A673 (cell line): ENCODE measurements around the gene SPATA13. TPM values are rescaled to one million over a fixed set of nuclear protein-coding genes. Genes with fewer than 3 reads are reported as not detected.
A peak's percentile ranks its signal among the peaks of the same experiment; 100 is the strongest.

Experiments
- BruUV-seq: library from RNA; stranded (reverse); fragments of 400-500 nt; replicated peaks from 2 replicates; lab custom pipeline; 2021; lab: Mats Ljungman, UMichigan
- CTCF ChIA-PET: fragments of 300-600 bp; sonication (Branson Sonifier 250); formaldehyde crosslinking; loops from one replicate; lab custom pipeline; 2022; ENCODE audit warnings: antibody characterized with exemption; lab: Charles Lee
- POLR2A ChIA-PET: fragments of 300-600 bp; sonication (Branson Sonifier 250); formaldehyde crosslinking; loops from one replicate; lab custom pipeline; 2022; ENCODE audit warnings: antibody characterized with exemption; ENCODE audit not compliant: low non-redundant PET; lab: Charles Lee
- DNase-seq: peaks from one replicate; pipeline ENCODE4 v3.0.0-alpha.2; 2015; ENCODE audit warnings: low spot score
- H3K27ac ChIP-seq: fragments of 200-600 bp; sonication (generic); 2 replicates; pipeline ENCODE4 v1.5.1; 2016; ENCODE audit warnings: mixed run types, low read depth, mild to moderate bottlenecking, mixed read lengths, antibody characterized with exemption, low read length; ENCODE audit not compliant: poor library complexity, severe bottlenecking
- H3K27me3 ChIP-seq: fragments of 200-600 bp; sonication (generic); replicated peaks from 2 replicates; pipeline ENCODE4 v1.6.1; 2017; ENCODE audit warnings: mixed run types, low read depth, mild to moderate bottlenecking, mixed read lengths, antibody characterized with exemption, low read length; ENCODE audit not compliant: insufficient read depth, poor library complexity
- H3K36me3 ChIP-seq: fragments of 200-600 bp; sonication (generic); 2 replicates; pipeline ENCODE4 v1.6.1; 2016; ENCODE audit warnings: mixed run types, mild to moderate bottlenecking, mixed read lengths, antibody characterized with exemption, low read length; ENCODE audit not compliant: insufficient read depth, poor library complexity, severe bottlenecking
- H3K4me1 ChIP-seq: fragments of 200-600 bp; sonication (generic); 2 replicates; pipeline ENCODE4 v1.6.1; 2017; ENCODE audit warnings: mixed run types, mild to moderate bottlenecking, mixed read lengths, antibody characterized with exemption, low read length; ENCODE audit not compliant: insufficient read depth, poor library complexity, severe bottlenecking
- H3K4me3 ChIP-seq: fragments of 200-600 bp; sonication (generic); 2 replicates; pipeline ENCODE4 v1.5.1; 2016; ENCODE audit warnings: low read depth, mixed run types, mild to moderate bottlenecking, mixed read lengths, low read length; ENCODE audit not compliant: poor library complexity, severe bottlenecking
- H3K9me3 ChIP-seq: fragments of 200-600 bp; sonication (generic); 2 replicates; pipeline ENCODE4 v1.6.1; 2016; ENCODE audit warnings: mixed run types, low read depth, mild to moderate bottlenecking, mixed read lengths, antibody characterized with exemption, low read length; ENCODE audit not compliant: poor library complexity, severe bottlenecking
- EZH2 ChIP-seq: fragments of 200-600 bp; sonication (generic); IDR thresholded peaks from 2 replicates; pipeline ENCODE4 v1.6.1; 2017; ENCODE audit warnings: borderline replicate concordance, low read depth, mild to moderate bottlenecking, mixed read lengths, antibody characterized with exemption, low read length; ENCODE audit not compliant: poor library complexity, severe bottlenecking
- intact Hi-C: fragments of 100-400 bp; cut with micrococcal nuclease; formaldehyde crosslinking; loops from one replicate; pipeline ENCODE4 v1.10.0; 2022; ENCODE audit not compliant: unreplicated experiment
- microRNA-seq: library from miRNA; unstranded; fragments of <30 nt; microRNA quantifications from one replicate; pipeline ENCODE4 v1.2.0, GENCODE V29; 2021
- total RNA-seq: library from RNA; stranded (reverse); gene quantifications from 2 replicates; pipeline ENCODE4 v1.2.3, GENCODE V29; 2021
- TF ChIP-seq, protein P1 (sequence below): fragments of 300-800, 200-600 bp; sonication (generic); conservative IDR thresholded peaks from 2 replicates; pipeline ENCODE4 v1.5.1; 2017; ENCODE audit warnings: low read depth, mild to moderate bottlenecking, antibody characterized with exemption, low read length, moderate library complexity, mixed read lengths

Gene SPATA13
- total RNA-seq, 1 experiment from 2014 or later, result 58.2 TPM

DNA sequence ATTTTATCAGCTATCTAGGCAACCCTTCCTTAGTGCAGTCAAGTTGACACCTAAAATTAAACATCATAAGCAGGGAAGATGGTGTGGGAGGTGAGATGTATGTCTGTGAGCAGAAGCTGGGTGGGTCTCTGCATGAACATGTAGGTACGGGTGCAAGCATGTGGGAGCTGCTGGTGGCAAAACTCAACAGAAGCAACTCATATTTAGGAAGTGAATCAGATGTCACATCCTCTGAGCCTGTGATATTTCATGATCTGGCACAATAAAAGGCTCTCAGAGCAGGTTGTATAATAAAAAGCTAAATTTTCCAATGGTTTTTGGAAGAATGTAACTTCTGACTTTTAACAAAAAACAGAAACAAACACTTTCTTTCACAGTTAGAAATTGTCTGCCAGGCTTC, 193.2 kb downstream of the SPATA13 start:
- H3K27me3 ChIP-seq, result no peaks in the 10 kb centered on the region
- no peak overlapping the region for H3K27ac ChIP-seq
- no peaks in the 10 kb centered on the region for H3K4me1 ChIP-seq
- TF ChIP-seq, protein P1, sequence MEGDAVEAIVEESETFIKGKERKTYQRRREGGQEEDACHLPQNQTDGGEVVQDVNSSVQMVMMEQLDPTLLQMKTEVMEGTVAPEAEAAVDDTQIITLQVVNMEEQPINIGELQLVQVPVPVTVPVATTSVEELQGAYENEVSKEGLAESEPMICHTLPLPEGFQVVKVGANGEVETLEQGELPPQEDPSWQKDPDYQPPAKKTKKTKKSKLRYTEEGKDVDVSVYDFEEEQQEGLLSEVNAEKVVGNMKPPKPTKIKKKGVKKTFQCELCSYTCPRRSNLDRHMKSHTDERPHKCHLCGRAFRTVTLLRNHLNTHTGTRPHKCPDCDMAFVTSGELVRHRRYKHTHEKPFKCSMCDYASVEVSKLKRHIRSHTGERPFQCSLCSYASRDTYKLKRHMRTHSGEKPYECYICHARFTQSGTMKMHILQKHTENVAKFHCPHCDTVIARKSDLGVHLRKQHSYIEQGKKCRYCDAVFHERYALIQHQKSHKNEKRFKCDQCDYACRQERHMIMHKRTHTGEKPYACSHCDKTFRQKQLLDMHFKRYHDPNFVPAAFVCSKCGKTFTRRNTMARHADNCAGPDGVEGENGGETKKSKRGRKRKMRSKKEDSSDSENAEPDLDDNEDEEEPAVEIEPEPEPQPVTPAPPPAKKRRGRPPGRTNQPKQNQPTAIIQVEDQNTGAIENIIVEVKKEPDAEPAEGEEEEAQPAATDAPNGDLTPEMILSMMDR, result no peak
- TF ChIP-seq EZH2, result no peak
- DNase-seq, result no peak
- no TSS peak for BruUV-seq
- CTCF ChIA-PET, result no interaction called here
- H3K36me3 ChIP-seq, result no peaks in the 10 kb centered on the region
- no peaks in the 10 kb centered on the region for H3K9me3 ChIP-seq
- POLR2A ChIA-PET, result no interaction called here
- intact Hi-C loops, result no loop called here
- H3K4me3 ChIP-seq, result no peak overlapping the region

DNA sequence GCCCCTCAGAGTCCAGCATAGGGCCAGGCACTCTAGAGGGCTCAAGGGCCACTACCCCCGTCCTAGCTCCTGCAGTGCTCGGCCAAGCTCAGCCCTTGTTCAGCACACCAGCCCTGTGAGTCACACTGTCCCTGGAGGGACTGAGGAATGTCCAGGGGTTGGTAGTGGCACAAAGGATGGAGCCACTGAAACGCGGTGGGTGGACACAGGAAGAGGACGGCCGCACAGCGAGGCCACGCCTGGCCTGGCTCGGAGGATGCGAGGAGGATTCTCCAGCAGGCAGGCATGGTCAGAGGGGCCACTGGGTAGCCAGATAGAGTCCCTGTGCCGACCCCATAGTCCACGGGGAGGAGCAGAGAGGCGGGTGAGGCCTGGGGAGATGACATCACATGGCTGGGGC, 194.6 kb downstream of the SPATA13 start:
- intact Hi-C loops, result no loop called here
- no peak overlapping the region for H3K27ac ChIP-seq
- POLR2A ChIA-PET, result no interaction called here
- no peaks in the 10 kb centered on the region for H3K27me3 ChIP-seq
- H3K9me3 ChIP-seq, result no peaks in the 10 kb centered on the region
- H3K4me1 ChIP-seq, result no peaks in the 10 kb centered on the region
- CTCF ChIA-PET, result no interaction called here
- no peak for DNase-seq
- BruUV-seq, result no TSS peak
- H3K4me3 ChIP-seq, result no peak overlapping the region
- TF ChIP-seq EZH2, result no peak
- TF ChIP-seq, protein P1, result no peak
- H3K36me3 ChIP-seq, result no peaks in the 10 kb centered on the region

DNA sequence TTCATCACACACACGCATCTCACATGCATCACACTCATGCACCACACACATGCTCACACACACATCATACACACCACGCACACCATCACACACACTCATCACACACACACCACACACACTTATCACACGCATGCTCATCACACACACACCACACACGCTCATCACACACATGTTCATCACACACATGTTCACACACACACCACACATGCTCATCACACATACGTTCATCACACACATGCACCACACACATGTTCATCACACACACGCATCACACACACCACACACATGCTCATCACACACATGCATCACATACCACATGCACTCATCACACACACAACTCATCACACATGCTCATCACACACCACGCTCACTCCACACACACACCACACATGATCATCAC, 195.8 kb downstream of the SPATA13 start:
- BruUV-seq, result no TSS peak
- no peak overlapping the region for H3K27ac ChIP-seq
- CTCF ChIA-PET, result no interaction called here

More for the DNA sequence above, 195.8 kb downstream of the SPATA13 start:
- POLR2A ChIA-PET, result no interaction called here
- no peak for DNase-seq
- intact Hi-C loops, result no loop called here
- no peaks in the 10 kb centered on the region for H3K4me1 ChIP-seq
- no peaks in the 10 kb centered on the region for H3K27me3 ChIP-seq
- no peaks in the 10 kb centered on the region for H3K36me3 ChIP-seq
- no peak for TF ChIP-seq EZH2
- TF ChIP-seq, protein P1, result no peak
- H3K4me3 ChIP-seq, result no peak overlapping the region
- H3K9me3 ChIP-seq, result no peaks in the 10 kb centered on the region

Small RNAs within 50 kb of the gene (microRNA-seq; reads per million reads assigned to microRNA genes)
- gene MIR2276, result 10.5 reads per million, percentile 31 among the genes with 10 or more reads in this experiment

Other genes starting within 250 kb of the SPATA13 start
- gene C1QTNF9, start 148.9 kb downstream of the SPATA13 start, total RNA-seq, result 0.34 TPM in 1 of 2 replicates, not detected in the other